ENCODE measurements around the gene PFDN1.
A peak's percentile ranks its signal among the peaks of the same experiment; 100 is the strongest.

The PFDN1 gene

DNA sequence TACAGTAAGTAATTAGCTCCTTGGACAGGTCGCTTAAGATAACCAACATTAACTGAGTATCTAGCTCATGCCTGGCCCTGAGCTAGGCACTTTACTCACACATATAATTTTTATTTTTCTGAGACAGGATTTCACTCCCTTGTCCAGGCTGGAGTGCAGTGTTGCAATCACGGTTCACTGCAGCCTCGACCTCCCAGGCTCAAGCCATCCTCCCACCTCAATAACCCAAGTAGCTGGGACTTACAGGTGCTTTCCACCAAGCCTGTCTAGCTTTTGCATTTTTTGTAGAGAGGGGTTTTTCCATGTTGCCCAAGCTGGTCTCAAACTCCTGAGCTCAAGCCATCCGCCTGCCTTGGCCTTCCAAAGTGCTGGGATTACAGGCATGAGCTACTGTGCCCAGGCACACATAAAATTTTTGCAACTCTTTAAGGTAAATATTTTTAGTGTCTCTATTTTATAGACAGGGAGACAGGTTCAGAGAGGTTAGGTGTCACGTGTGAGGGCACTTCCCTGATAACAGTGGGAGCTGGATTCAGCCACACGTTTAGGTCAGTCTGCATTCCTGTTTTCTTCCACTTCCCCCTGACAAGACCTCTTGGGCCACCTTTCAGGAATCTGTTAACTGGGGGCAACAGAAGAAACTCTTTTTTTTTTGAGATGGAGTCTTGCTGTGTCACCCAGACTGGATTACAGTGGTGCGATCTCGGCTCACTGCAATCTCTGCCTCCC lies 25.3 kb upstream of the PFDN1 start:
- DNase-seq (ENCODE audit: low spot score), result no peak
- TF ChIP-seq, protein P1, sequence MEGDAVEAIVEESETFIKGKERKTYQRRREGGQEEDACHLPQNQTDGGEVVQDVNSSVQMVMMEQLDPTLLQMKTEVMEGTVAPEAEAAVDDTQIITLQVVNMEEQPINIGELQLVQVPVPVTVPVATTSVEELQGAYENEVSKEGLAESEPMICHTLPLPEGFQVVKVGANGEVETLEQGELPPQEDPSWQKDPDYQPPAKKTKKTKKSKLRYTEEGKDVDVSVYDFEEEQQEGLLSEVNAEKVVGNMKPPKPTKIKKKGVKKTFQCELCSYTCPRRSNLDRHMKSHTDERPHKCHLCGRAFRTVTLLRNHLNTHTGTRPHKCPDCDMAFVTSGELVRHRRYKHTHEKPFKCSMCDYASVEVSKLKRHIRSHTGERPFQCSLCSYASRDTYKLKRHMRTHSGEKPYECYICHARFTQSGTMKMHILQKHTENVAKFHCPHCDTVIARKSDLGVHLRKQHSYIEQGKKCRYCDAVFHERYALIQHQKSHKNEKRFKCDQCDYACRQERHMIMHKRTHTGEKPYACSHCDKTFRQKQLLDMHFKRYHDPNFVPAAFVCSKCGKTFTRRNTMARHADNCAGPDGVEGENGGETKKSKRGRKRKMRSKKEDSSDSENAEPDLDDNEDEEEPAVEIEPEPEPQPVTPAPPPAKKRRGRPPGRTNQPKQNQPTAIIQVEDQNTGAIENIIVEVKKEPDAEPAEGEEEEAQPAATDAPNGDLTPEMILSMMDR (IDR thresholded peaks at IDR 0.05), result no peak
- Histone ChIP-seq H3K4me3 (no peak overlapping the region), H3K27ac (no peak overlapping the region)

DNA sequence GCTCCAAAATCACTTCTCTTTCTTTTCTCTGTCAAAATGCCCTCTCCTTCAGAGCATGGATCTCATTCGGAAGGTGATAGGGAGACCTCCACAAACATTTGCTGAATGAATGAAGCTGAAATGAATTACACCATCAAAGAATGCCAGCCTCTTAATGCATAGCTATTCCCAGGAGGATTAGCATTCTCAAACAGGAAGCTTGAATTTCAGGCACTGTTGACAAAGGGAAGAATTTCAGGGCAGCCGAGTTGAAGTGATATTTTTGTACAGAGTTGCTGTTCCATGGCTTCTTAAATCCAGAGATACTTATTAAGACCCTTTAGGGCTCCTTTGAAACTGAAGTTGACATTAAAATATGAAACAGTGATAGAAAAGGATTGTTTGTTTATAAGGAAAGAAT lies 24.7 kb upstream of the PFDN1 start:
- no peak for DNase-seq (ENCODE audit: low spot score)
- TF ChIP-seq, protein P1 (IDR thresholded peaks at IDR 0.05), result no peak
- Histone ChIP-seq H3K4me3 (no peak overlapping the region), H3K27ac (no peak overlapping the region)

DNA sequence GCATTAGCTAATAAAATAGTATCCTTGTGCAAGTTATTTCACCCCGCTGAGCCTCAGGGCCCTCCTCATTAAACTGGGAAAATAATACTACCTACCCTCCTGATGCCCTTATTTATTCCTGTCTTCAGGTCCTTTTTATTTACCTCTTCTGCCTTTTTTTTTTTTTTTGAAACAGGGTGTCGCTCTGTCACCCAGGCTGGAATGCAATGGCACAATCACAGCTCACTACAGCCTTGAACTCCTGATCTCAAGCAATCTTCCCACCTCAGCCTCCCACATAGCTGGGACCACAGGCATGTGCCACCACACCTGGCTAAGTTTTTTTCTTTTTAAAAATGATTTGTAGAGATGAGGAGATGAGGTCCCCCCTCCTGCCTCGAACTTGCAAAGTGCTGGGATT lies 22.6 kb upstream of the PFDN1 start:
- TF ChIP-seq, protein P1 (IDR thresholded peaks at IDR 0.05), result no peak
- no peak for DNase-seq (ENCODE audit: low spot score)
- no peak overlapping the region for H3K27ac ChIP-seq
- no peak overlapping the region for H3K4me3 ChIP-seq

DNA sequence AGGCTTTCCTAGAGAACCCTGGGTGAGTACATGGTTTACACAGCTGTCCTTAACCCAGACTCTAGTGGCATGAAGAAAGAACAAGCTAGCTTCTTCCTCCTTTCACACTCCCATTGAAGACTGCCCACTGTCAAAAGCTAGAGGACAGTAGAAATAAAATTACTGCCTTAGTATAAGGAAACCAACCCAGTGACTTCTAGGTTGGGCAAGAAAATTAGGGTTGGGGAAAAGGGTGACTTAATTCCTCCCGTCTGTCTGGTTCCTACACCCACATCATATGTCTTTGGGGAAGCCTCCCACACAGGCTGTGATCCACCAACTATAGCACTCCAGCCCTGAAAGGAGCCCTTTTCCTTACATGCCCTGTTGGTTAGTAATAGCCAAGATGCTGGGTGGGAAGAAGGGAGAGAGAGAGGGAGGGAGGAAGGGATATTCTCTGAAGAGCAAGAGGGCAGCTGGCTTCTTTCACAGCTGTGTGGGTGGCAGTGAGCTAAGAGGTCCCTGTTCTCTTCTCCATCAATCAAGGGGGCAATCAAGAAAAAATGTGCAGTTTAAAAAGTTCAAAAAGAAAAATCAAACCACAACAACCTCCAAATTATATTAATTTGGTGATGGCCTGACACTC lies 21.8 kb upstream of the PFDN1 start:
- no peak overlapping the region for H3K4me3 ChIP-seq
- TF ChIP-seq, protein P1 (IDR thresholded peaks at IDR 0.05), result no peak
- no peak for DNase-seq (ENCODE audit: low spot score)
- H3K27ac ChIP-seq, result peak overlapping the region; percentile 27 to 65

DNA sequence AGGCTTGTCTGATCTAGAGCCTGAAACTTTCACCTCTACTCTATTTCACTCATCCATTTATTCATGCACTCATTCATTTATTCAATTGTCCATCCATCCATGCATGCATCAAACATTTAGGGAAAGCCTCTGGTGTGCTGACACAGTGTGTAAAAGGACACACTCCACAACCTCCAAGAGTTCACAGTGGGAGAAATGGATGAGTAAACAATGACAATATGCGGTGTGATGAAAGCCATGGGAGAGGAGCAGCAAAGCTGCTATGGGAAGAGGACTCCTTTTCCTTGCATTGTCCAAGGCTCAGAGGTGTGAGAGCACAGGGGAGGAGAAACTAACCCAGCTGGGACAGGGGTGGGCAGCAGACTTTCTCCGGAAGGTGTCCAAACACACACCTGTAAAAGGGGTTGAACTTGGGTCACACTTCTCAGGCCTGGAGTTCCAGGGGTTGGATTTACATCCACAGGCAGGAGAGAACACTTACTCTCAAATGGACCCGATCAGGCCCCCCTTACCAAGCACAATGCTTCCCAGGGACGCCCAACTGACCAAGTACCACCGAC lies 21.2 kb upstream of the PFDN1 start:
- Histone ChIP-seq H3K27ac (peak overlapping the region; percentile 27 to 65), H3K4me3 (no peak overlapping the region)
- TF ChIP-seq, protein P1 (IDR thresholded peaks at IDR 0.05), result no peak
- no peak for DNase-seq (ENCODE audit: low spot score)

DNA sequence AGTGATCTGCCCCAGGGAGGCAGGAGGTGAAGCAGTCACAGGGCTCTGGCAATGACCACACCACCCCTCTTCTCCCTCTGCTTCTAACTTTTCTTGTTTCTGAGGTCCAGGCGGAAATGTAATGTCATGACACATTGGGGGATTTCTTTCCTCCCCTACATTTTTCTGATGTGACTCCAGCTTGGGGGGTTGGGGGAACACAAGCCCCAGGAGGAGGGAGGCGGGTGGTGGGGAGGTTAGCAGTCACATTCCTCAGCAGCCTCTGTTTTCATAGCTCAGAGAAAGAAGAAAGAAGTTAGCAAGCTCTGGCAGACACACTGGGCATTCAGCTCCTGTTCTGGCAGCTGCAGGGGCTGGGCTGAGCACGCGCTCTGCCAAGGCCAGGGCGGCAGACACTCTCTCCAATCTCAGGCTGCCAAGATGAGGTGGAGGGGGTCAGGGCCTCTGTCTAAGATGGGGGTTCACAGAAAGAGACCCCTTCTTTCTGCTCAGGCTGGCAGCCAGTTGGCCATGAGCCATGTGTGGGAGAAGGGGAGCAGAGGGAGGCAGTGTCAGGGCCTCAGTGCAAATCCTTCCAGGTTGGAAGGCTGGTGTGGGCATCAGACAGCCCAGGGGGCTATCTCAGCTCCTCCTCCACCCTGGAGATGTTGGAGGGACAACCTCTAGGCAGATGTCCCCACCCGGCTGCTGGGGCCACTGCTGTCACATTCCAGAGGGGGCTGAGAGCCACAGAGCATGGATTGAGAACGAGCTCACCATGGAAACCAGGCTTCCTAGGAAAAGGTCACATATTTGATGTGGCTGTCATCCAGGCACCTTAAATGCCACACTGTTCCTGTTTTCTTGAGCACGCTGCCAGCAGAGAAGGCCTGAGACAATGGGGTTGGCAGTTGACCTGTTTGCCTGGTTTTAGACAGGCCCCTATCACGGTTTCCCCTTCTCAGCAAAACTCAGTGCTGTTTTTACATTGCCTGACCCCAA lies 20.1 kb upstream of the PFDN1 start:
- TF ChIP-seq, protein P1 (IDR thresholded peaks at IDR 0.05), result no peak
- H3K4me3 ChIP-seq, result no peak overlapping the region
- peak; percentile 76 for DNase-seq (ENCODE audit: low spot score)
- H3K27ac ChIP-seq, result peak overlapping the region; percentile 65 to 80
